Activated CD4-positive, alpha-beta T cell treated with anti-CD3 and anti-CD28 coated beads, Interleukin-10, Interleukin-2, amounts not matched to agents 100 ng/mL and 50 ng/mL, durations not matched to agents 16 hours and 8 hours (primary cell): ENCODE measurements around the gene USP47.

ENCODE experiments used
- DNase-seq: peaks from one replicate; pipeline ENCODE4 v3.0.0-alpha.2; 2020

The USP47 gene

DNA sequence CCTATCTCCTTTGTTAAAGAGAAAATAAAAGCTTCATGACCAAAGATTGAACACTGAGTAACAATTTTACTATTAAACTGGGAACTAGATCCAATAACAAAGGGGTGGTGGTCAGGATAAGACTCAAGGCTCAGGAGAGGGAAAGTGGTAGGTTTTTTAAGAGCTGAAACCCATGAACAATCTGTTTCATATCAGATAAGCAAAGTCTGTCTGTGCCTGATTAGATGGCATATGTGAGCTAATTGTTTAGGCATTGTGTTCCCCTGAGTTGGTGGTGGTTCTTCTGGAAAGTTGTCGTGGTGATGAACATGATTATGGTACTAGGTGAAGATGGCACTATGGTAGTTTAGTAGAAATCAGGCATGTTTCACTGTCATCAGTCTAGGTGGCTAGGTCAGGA is 24.4 kb downstream of the USP47 start:
- DNase-seq: no peak

DNA sequence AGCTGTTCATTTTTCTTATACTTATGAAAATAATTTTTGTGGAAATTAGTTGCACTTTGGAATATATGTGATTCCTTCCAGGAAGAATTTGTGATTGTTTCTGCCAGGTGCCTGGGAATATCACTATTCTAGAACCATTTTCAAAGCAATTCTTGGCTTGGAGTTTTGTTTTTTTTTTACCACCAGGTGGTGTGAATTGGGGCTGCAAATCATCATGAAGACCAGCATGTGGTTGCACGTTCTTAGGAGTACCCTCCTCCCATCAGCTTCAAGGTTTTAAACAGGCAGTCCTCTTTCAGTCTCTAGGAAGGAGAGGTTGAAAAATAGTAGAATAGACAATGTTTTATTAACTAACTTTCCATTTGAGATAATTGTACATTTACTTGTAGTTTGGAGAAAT is 25.9 kb downstream of the USP47 start:
- DNase-seq: no peak

DNA sequence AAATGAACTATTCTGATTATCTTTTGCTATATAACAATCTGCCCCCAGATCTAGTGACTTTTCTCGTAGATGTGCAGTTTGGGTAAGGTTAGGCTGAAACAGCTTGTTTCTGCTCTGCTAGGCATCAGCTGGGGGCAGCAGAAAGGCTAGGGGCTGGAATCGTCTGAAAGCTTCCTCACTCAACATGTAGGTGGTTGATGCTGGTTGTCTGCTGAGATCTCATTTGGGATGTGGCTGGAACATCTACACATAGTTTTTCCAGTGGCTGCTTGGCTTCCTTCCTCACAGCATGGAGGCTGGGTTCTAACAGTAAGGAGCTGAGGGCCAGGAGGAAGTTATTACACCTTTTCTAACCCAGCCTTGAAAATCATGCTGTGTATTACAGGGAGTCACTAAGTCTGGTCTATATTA is 30.2 kb downstream of the USP47 start:
- DNase-seq: no peak

DNA sequence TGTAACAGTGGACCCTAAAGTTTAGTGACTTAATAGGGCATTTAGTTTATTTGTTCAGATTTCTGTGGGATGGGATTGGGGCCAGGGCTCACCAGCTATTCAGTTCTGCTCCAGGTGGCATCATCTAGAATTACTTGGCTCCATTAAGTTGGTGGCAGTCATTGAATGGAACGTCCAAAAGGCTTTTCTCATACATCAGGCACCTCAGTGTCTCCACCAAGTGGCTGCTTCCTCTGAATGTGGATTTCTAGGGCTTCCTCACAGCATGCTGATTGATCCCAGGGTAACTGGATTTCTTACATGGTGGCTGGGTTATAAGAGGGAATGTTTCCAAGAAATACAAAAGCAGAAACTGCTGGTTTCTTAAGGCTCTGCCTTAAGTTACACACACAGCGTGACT is 34.7 kb downstream of the USP47 start:
- DNase-seq: no peak

DNA sequence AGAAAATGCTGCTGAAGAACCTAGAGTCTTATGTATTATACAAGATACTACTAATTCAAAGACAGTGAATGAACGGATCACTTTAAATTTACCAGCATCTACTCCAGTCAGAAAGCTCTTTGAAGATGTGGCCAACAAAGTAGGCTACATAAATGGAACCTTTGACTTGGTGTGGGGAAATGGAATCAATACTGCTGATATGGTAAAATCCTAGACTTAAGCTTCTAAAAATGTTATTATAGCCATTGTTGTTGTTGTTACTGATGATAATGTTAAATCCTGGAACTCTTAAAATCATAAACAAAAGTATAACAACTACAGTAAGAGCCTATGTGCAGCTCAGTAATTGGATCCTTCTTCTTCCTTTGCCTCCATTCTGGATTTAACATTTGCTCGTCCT is 38.4 kb downstream of the USP47 start:
- no peak for DNase-seq

DNA sequence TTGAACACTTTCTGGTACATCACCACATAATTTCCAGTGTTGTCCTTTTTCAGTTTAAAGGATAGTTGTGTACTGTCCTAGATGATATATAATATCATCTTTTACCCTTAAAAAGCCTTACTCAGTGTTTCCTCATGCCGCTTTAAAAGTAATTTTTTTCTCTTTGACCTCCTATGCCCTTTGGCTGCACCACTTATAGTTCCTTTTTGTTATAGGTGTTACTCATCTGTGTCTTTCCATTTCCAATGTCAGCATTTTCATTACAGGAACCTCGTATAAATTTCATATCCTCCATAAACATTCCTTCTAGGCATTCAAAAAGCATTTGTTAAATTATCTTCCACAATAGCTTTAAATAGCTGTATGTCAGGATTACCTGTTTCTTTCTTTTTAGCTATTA is 40.8 kb downstream of the USP47 start:
- no peak for DNase-seq

DNA sequence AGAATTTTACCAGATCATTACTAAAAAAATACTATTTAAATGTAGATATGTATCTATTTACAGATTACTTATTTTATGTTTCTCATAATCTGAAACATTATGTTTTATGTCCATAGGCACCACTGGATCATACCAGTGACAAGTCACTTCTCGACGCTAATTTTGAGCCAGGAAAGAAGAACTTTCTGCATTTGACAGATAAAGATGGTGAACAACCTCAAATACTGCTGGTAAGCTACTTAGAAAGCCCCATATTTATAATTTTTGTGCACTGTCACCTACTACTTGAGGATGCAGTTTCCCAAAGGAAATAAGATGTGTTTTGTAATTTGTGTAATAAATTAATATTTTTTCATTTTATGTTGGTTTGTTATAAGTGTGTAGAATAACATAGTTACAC is 42.6 kb downstream of the USP47 start:
- DNase-seq: no peak

DNA sequence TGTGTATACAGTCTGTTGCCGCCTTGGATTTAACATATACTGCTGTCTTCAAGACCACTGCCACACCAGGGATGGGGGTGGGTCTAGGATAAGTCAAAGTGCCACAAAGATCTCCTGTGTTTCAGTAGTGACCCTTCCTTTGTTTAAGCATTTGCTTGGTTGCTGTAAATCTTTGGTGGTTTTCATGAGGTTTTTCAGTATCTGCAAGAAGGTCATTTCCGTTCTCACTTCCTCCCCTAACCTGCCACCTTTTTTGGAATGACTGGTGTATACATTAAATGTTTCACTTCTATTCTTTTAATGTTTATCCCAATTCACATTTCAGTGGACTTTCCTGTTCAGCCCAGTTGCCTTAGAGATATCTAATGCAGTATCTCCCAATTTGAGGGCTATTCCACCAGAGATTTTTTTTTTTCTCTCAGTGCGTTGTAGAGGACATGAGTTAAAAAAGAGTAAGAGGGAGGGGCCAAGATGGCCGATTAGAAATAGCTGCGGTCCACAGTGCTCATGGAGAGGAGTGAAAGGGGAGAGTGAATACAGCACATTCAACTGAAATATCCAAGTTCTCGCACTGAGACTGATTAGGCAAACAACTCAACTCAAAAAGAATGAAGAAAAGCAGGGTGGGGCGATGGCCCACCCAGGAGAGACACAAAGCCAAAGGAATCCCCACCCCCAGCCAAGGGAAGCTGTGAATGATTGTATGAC is 43.2 kb downstream of the USP47 start:
- peak; percentile 54 for DNase-seq

DNA sequence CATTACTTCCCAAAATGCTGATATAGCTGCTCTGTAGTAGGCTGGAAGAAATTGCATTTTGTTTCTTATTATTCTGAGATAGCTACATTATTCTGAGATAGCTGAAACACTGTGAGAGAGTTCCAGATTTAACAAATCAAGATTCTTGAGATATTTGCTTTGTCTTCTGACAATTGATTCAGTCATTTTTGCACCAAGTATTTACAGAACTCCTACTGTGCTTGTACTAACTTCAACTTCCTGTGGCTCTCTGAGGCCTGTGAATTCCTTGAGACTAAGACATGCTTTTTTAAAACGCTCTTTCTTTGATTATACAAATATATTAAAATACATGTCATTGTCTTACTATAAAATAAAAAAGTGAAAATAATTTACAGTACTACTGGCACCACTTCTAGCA is 52.7 kb downstream of the USP47 start:
- DNase-seq: no peak

DNA sequence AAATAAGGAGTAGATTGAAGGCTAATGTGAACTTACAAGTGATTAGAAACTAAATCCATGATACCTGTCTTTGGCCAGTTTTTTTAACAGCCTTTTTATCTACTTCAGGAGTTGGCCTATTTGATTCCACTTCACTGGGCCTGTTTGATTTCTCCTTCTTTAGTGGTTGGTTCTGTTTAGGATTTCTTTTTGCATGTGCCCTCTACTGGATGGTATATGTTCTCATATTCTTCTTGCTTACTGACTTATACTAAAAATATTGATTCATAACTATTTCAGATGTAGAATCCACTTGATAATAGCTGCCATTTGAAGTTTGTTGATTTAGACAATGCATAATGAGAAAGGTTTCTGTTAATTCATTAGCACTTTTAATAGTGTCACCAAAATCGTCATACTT is 53.9 kb downstream of the USP47 start:
- no peak for DNase-seq

DNA sequence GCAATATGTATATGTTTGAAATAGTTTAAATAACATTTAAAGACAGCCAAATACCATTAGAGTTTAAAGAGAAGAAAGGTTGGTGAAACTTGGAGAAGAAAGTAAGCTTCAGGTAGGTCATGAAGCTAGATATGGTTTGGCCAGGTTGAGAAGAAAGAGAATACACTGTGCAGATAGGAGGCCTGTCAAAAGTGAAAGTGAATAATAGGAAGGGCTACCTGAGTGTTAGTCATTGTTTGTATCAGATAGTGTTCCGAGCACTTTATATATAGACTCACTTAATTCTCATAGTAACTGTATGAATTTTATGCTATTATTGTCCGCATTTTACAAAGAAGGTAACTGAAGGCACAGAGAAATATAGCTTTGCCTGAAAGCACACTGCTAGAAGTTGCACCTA is 56.9 kb downstream of the USP47 start:
- DNase-seq: no peak

DNA sequence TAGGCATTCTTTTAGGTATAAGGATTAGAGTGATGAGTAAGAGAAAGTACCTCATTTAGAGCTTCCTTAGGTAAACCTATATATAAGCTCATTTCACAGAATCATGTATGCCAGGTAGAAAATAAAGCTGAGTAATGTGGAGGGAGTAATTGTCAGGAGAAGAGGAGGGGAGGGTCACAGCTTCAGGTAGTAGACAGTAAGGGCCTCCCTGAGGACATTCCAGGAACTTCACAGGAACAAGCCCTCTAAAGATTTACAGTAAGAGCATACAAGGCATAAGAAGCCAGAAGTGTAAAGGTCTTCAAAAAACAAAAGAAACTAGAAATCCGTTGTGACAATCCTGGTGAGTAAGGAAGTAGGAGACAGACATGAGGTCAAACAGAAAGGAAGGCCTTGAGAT is 57.6 kb downstream of the USP47 start:
- no peak for DNase-seq

DNA sequence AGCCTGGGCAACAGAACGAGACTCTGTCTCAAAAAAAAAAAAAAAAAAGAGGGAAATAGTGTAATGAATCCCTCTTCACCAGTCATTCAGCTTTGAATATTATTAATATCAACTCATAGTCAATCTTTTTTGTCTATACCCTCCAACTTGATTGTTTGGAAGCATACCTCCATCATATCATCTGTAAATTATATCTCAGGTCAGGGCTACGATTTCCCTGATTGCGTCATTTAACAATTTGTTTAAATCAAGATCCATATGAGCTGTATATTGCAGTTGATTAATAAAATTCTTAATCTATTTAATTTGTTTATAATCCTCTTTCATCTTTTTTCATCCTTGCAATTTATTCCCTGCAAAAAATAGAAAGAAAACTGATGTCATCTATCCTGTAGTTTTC is 60.2 kb downstream of the USP47 start:
- DNase-seq: no peak

DNA sequence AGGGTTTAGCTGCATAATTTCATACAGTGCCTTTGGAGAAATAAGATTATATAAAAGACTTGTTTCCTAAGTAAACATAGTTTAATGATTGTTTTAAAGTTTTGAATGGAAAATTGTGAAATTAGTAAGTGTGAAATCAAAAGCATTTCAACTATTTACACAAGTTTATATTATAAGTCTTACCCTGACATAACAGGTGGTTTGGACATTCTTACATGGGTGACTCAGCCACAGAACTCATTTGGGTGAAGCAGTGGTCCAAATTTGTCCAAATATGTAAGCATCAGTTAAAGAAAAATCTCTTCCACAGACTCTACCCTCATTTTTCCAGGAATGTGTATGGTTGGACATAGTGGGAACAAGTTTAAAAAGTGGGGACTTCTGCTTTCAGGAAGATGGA is 68.0 kb downstream of the USP47 start:
- no peak for DNase-seq

DNA sequence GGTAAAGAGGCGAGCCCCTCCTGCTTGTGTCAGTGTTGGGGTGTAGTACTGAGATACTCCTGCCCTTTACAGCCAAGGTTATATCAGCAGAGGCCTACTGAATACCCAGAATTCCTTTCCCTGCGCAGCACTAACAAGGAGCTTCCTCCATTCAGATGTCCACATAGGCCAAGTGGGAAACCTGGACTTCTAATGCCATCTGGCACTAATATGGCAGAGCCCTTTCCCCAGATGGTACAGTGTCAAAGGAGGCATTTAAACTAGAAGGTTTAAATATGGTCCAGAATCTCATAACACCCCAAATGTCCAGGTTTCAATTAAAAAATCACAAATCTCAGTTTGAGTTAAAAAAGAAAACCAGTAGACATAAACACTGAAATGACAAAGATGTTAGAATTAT is 68.8 kb downstream of the USP47 start:
- DNase-seq: no peak

DNA sequence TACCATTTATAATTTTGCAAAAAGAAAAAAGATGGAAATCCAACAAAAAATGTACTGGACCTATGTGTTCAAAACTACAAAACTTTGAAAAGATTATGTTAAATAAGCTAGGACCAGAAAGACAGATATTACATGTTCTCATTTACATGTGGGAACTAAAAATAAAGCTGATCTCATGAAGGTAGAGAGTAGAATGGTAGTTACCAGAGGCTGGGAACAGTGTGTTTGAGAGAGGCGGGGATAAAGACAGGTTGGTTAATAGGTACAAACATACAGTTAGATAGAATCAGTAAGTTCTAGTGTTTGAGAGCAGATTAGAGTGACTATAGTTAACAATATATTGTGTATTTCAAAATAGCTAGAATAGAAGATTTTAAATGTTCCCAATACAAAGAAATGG is 71.6 kb downstream of the USP47 start:
- DNase-seq: no peak

DNA sequence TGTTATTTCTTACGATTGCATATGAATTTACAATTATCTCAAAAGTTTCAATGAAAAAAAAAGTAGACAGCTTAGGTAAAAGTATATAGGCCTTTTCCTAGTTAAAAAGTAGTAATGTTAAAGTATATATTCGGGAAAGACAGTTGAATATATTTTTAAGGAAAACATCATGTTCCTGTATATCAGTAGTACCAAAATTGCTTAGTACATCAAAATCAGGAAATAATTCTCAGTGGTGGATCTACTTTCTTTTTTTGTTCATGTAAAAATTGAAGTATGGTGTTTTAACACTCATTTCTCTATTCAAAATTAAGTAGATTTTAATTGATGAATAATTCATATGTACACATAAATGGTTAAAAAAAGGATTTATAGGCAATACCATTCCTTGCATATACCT is 73.9 kb downstream of the USP47 start:
- DNase-seq: no peak

DNA sequence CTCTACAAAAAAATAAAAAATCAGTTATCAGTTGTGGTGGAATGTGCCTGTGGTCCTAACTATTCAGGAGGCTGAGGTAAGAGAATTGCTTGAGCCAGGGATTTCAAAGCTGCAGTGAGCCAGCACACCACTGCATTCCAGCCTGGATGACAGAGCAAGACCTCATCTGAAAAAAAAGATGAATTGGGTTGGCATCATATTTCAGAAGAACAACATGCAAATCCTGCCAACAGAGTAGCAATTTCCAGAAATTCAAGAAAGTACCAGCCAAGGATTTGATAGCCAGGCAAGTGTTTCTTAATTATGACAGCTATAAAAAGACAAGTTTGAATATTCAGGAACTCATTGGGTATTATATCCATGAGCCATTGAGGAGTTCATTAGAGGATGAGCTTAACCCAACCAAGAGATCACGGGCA is 75.2 kb downstream of the USP47 start:
- DNase-seq: no peak

DNA sequence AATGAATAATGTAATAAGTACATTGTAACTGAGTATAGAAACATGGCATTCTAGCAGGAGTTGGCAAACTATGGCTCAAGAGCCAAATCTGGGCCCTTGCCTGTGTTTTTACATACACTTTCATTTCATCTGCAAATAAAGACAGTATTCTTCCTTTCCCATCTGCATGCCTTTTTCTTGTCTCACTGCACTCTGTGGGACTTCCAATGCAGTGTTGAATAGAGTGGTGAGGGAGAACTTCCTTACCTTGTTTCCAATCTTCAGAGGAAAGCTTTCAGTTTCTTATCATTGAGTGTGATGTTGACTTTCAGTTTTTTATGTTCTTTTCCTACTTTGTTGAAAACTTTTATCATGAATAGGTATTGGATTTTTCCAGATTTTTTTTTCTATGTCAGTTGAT is 82.1 kb downstream of the USP47 start:
- DNase-seq: no peak

DNA sequence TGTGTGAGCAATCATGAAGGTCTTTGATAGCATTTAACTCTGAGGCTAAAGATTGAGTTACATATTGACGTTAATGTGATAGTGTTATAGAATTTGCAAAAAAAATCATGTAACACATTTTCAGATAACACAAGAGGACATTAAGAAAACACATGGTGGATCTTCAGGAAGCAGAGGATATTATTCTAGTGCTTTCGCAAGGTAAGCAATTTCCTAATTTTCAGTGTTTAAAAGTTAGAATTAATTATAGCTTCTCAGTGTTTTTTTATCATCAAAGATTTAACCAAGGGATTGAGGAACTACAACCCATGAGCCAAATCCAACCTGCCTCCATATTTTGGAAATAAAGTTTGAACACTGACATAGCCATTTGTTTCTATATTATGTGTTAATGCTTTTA is 88.1 kb downstream of the USP47 start:
- no peak for DNase-seq

DNA sequence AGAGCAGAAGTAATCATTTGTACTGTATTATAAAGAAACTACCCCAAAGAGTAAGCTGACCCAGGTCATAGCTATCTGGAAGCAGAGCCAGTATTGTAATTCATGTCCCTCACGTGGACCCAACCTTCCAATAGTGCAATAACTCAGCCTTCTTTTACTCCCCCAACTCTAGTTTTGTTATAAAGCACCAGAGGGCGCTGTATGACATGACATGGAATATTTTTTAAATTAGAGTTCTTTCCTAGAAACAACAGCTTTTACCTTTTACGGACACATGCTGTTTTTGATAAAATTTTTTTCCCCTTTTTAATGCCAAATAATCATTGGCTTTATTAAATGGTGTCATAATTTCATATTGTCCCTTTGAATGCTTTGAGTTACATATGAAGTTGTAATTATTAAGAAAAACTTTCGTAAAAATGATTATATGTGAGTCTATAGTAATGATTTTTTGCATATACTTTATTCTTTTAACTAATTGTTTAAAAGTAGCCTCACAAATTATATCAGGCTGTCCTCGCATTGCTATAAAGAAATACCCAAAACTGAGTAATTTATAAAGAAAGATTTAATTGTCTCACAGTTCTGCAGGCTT is 89.8 kb downstream of the USP47 start:
- DNase-seq: peak; percentile 43

DNA sequence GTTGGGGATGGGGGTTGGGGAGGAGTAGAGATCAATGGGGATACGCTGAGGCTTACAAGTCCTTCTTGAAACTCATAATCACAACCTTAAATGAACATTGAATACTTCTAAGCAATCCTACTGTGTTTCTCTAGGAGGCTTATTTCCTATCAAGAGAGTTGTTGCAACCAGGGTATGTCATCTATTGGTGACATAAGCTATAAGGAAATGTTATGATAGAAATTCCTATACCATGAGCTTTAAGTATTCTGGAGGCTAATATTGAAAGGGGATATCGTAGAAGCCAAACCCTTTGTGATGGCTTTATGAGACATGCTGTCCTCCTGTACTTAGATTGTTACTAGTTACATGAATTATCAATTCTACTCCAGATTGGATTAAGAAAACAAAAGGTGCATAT is 93.8 kb downstream of the USP47 start:
- no peak for DNase-seq

DNA sequence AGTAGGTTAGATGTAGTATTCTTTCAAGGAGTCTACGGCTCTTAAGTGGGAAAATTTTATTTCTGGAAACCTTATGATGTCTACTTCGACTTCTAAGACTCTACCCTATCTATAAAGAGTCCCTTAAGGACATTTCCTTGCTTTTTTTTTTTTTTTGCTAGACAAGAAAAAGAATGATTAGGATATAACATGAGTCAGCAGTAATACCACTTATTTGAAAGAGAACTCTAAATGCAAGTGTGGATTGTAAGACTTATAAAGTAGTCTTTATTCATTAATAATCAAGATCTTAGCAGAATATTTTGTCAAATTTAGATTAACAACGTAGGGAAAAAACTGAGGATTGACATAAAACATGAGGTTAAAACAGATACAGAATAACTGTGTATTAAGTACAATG is 95.7 kb downstream of the USP47 start:
- no peak for DNase-seq

DNA sequence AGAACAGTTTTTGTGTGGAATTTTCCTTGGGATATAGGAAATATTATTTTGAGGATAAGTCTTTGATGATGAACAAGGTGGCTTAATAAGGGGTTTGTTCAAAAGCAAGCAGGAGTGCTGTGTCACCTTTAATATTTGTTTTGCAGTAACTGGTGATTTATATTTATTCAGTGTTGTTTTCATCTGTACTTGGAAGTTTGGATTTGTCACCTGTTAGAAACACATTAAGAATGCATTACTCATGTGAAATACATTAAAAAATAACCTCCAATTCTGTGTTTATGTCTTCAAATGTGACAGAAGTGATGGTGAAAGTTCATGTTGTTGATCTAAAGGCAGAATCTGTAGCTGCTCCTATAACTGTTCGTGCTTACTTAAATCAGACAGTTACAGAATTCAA is 96.2 kb downstream of the USP47 start:
- no peak for DNase-seq

DNA sequence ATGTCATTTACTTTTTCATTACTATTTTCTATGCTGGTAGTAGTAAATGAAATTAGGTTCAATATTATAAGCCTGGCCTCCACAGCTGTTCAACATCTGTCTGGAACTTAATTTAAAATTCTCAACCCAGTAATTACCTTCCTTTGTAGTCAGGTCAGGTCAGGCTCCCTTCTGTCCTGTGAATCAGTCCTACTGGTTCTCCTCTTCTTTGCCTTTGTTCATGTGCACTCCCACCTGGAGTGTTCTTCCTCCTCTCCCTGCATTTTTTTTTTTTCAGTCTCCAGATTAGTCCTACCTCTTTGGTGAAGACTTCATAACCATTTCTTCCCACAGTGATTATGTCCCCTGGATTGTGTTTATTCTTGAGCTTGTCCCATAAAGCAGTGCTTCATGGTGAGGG is 98.8 kb downstream of the USP47 start:
- no peak for DNase-seq
